IPS-18c (cell line): ENCODE data around the gene ATP10B.

Experiments
- H3K4me3 ChIP-seq: 2 replicates; pipeline ENCODE4 v1.7.0; 2013; ENCODE audit warnings: low read depth, mild to moderate bottlenecking, low read length, moderate library complexity; ENCODE audit not compliant: insufficient read depth
- H3K9me3 ChIP-seq: one replicate; pipeline ENCODE4 v1.6.1; 2013; ENCODE audit warnings: mild to moderate bottlenecking, low read length, moderate library complexity; ENCODE audit not compliant: control insufficient read depth, insufficient read depth

Gene ATP10B

DNA sequence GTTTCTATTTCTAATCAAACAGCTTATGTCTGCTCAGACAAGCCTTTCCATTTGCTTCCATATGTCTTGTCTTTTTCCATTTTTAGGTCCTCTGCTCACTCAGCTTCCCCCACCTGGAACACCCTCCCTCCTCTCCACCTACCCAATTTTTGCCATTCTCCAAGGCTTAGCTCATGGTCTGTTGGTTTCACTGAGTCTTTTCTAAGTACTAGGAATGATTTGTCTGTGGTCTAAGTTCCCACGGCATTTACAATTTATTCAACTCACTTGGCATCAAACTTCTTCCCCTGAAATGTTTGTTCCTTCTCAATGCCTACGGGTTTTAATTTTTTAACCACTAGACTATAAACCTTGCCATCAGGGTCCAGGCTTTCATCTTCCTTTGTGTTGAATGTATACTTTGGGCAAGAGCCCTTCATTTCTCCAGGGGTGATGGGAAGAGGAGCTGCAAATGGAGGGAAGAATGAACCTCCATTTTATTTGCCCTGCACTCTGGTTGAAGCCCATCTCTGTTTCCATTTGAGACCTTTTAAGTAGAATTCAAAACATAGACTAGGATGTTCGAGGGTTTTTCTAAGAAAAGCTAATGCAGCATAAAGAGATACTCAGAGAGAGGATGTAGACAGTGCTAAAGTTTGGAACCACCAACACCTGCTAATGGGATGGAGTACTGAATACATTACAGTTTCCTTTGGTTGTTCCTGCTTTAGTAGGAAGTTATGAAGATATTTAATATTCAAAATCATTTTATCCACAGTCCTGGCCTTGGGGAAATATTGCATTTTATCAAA is 326.3 kb downstream of the ATP10B start:
- H3K9me3 ChIP-seq = no peaks in the 10 kb centered on the region
- no peak overlapping the region for H3K4me3 ChIP-seq

DNA sequence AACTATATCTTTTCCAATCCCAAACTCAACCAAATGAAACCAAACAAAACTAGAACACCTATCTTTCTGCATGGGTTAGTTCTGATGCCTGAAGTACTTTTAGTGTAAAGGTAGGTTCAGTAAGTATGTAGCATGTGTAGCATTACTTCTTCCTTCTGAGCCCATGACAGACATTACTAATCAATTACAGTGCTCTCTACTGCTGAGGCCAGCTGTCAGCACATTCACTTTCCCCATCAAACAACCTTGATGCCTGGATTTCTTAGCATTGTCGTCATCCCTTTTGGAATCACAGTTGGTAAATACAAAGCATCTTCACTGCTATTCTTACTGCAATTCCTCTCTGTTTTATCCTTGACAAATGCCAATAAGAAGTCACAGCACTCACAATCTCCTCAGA is 327.2 kb downstream of the ATP10B start:
- Histone ChIP-seq H3K9me3 (no peaks in the 10 kb centered on the region), H3K4me3 (no peak overlapping the region)

DNA sequence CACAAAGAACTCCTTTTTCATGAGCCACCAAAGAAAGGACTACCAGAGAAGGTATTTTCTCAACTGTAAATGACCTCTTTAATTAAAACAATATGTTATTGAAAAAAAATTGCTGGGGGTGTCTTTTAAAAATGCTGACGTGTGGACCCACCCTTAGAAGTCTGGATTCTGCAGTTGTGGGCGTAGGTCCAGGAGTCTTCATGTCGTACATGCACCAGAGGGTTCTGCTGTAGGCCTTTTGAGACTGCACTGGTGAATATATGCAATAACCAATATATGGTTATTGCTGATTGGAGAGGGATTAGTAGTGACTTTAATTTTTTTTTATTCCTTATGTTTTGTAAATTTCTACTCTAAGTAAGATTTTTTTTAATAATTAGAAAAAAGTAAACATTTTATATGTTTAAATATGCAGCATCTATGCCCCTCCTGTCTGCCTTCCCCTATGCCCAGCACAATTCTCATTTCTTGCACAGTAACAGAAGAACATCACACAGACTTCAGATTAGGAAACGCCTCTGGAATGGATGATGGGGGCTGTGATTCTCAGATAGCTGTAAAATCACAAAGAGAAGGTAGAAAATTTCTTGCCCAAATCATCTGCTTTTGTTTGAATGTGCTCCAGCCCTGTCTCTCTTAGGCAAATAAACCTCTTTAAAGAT is 328.4 kb downstream of the ATP10B start:
- H3K9me3 ChIP-seq = no peaks in the 10 kb centered on the region
- no peak overlapping the region for H3K4me3 ChIP-seq

DNA sequence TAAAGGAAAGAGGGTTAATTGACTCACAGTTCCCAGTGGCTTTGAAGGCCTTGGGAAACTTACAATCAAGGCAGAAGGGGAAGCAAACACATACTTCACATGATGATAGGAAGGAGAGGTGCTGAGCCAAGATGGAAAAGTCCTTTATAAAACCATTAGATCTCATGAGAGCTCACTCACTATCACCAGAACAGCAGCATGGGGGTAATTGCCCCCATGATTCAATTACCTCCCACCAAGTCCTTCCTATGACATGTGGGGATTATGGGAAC is 330.7 kb downstream of the ATP10B start:
- Histone ChIP-seq H3K4me3 (no peak overlapping the region), H3K9me3 (no peaks in the 10 kb centered on the region)

DNA sequence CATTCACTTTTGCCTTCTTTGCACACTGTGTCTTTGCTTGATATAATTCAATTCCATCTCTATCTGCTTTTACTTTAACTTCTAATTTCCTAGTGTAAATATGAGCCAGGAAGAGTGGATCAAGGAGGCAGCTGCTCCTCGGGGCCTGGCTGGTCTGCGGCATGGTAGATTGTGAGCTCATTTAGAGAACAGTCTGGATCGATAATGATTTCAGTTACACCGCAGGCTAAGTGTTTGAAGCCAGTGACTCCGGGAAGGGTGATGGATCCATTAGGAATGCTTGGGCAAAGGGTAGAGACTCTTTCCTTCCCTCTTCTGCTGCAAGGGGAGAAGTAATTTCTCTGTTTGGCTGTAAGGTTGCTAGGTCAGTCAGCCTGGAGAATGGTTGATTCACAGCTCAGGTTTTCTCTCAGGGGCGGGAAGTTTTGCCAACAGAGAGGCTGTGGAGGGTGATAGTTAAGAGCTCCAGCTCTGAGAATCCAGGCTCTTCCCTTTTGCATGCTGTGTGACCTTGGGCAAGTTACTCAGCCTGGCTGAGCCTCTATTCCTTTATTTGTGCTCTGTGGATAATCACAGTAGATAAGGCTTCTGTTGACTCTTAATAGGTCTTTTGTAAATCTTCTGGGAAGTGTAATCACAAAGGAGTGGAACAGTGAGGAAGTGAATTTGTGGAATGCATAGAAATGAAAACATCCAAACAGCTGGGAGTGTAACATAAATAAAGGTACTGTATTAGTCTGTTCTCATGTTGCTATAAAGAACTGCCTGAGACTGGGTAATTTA is 331.2 kb downstream of the ATP10B start:
- no peak overlapping the region for H3K4me3 ChIP-seq
- no peaks in the 10 kb centered on the region for H3K9me3 ChIP-seq

DNA sequence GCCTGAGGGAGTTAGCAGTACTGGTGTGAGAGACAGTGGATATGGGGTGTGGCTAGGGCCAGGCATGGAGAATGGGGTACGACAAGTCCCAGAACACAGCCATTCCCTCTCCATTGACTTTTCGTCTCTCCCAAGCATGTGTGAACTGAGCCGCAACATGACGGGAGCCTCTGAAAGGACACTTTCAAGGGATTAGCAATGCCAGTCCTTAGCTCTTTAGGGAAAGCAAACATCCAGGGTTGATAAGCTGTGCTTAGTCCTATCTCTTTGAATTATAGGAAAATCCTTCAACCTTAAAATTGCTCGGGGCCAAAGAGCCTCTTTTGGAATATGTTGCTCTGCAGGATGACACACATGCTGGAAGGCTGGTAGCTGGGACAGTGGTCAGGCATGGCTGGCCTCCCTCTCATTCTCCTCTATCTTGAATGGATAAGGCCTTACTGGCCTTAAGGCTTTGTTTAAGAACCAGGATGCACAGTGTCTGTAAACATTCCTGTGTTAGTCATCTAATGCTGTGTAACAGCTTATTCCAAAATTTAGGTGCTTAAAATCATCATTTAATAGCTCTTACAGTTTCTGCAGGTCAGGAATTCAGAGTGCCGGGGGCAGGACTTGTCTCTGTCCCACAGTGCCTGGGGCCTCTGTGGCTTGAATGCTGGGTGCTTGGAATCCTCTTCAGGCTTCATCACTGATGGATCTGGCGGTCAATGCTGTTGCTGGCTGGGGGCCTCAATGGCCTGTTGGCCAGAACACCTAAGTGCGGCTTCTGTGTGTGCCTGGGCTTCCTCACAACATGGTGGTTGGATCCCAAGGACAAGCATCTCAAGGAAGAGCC is 335.1 kb downstream of the ATP10B start:
- no peak overlapping the region for H3K4me3 ChIP-seq
- H3K9me3 ChIP-seq = no peaks in the 10 kb centered on the region

DNA sequence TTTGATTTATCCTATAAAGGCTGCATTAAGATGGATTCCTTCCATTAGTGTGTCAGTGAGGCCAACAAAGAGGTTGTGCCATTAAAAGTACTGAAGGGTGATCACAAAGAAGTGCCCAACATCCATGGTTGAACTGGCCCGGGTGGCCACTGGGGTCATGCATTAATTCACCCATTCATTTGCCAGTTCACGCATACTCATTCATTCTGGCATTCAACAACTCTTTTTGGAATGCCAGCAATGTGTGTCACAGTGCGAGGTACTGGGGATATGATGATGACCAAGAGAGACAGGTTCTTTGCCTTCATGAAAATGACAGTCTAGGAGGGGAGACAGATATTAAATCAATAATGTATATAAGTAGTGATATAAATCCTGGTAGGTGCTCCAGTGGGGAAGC is 337.1 kb downstream of the ATP10B start:
- no peak overlapping the region for H3K4me3 ChIP-seq
- H3K9me3 ChIP-seq = no peaks in the 10 kb centered on the region

DNA sequence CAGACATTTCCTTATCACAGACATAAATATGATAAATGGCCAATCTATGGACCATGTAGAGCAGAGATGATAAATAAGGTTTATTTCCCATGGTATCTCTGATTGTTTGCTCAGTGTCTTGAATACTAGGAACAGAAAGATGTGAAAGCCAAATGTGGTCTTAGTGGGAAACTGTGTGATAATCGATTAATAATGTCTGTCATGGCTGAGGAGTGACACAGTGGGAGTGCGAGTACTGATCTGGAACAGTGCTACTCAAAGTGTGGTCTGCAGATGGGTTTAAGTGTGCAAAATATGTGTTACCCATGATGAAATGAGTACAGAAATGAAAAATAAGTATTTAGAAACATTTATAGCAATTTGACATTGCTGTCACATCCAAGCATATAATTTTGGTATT is 337.8 kb downstream of the ATP10B start:
- no peak overlapping the region for H3K4me3 ChIP-seq

DNA sequence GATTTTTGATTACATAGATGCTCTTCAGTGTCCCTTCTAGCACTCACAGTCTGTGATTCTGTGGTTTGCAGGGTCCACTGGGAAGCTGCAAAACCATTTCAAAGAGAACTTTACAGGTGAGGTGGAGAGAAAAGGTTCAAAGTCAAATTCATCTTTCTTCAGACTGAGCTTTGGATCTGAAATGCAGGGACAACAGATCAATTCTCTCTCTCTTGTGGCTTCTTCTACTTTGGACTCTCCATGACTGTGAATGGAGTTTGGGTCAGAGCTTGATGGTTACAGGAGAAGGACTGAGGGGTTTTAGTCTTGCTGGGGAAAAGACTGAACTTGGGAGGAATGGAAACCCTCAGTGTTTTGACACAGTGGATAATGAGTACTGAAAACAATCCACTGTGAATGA is 338.5 kb downstream of the ATP10B start:
- Histone ChIP-seq H3K9me3 (no peaks in the 10 kb centered on the region), H3K4me3 (no peak overlapping the region)

More for the DNA sequence above, 337.8 kb downstream of the ATP10B start:
- no peaks in the 10 kb centered on the region for H3K9me3 ChIP-seq
